ENCODE data around the gene AGTRAP.

Gene AGTRAP

GRCh38 chr1:11784256-11784992 is 48.5 kb downstream of the AGTRAP start:
- DNase-seq (ENCODE audit: low read depth): no peak

- no peak for DNase-seq (ENCODE audit: low read depth)
Observed at GRCh38 chr1:11784993-11785769, 49.2 kb downstream of the AGTRAP start.

- DNase-seq (ENCODE audit: low read depth): no peak
Observed at GRCh38 chr1:11786168-11786567, 50.2 kb downstream of the AGTRAP start.

- no peak for DNase-seq (ENCODE audit: low read depth)
Observed at GRCh38 chr1:11787251-11787803, 51.4 kb downstream of the AGTRAP start.

- DNase-seq (ENCODE audit: low read depth): no peak
Observed at GRCh38 chr1:11787804-11788436, 52.0 kb downstream of the AGTRAP start.

GRCh38 chr1:11788549-11789053 is 52.7 kb downstream of the AGTRAP start:
- DNase-seq (ENCODE audit: low read depth): no peak

GRCh38 chr1:11789126-11790067 is 53.5 kb downstream of the AGTRAP start:
- DNase-seq (ENCODE audit: low read depth): no peak

- no peak for DNase-seq (ENCODE audit: low read depth)
Observed at GRCh38 chr1:11790101-11790879, 54.4 kb downstream of the AGTRAP start.

GRCh38 chr1:11790880-11791715 is 55.2 kb downstream of the AGTRAP start:
- DNase-seq (ENCODE audit: low read depth): no peak

- DNase-seq (ENCODE audit: low read depth): no peak
Observed at GRCh38 chr1:11792106-11792505, 56.2 kb downstream of the AGTRAP start.

- DNase-seq (ENCODE audit: low read depth): no peak
Observed at GRCh38 chr1:11793819-11794218, 57.9 kb downstream of the AGTRAP start.

- no peak for DNase-seq (ENCODE audit: low read depth)
Observed at GRCh38 chr1:11794446-11795237, 58.7 kb downstream of the AGTRAP start.

GRCh38 chr1:11795238-11795890 is 59.4 kb downstream of the AGTRAP start:
- DNase-seq (ENCODE audit: low read depth): no peak

GRCh38 chr1:11796036-11796828 is 60.3 kb downstream of the AGTRAP start:
- no peak for DNase-seq (ENCODE audit: low read depth)

GRCh38 chr1:11797525-11798216 is 61.7 kb downstream of the AGTRAP start:
- no peak for DNase-seq (ENCODE audit: low read depth)

GRCh38 chr1:11799099-11799498 is 63.2 kb downstream of the AGTRAP start:
- DNase-seq (ENCODE audit: low read depth): no peak

- DNase-seq (ENCODE audit: low read depth): no peak
Observed at GRCh38 chr1:11799896-11800295, 64.0 kb downstream of the AGTRAP start.

Data from HS-5 (cell line).